SK-N-SH (cell line): ENCODE data around the gene G6PD. TPM values are rescaled to one million over a fixed set of nuclear protein-coding genes. Genes with fewer than 3 reads are reported as not detected.
A peak's percentile ranks its signal among the peaks of the same experiment; 100 is the strongest.

Source experiments
- CTCF ChIA-PET: fragments of 300-600, 350-600 bp; formaldehyde crosslinking; extraction: SDS; loops from one replicate; lab custom pipeline; 2021; lab: Yijun Ruan, JAX
- POLR2A ChIA-PET: fragments of 350-600 bp; sonication (Branson Sonifier 250); formaldehyde crosslinking; extraction: SDS; loops from one replicate; lab custom pipeline; 2020; ENCODE audit warnings: antibody characterized with exemption, inconsistent platforms; lab: Yijun Ruan, JAX
- DNase-seq: peaks from one replicate; pipeline ENCODE4 v3.0.0; 2012
- H2AFZ ChIP-seq: fragments of 200-600 bp; sonication (generic); 2 replicates; pipeline ENCODE4 v1.8.1; 2016; ENCODE audit warnings: antibody characterized with exemption, mild to moderate bottlenecking, low read depth
- H3F3A ChIP-seq: fragments of 200-600 bp; sonication (generic); replicated peaks from 2 replicates; pipeline ENCODE3; 2016; ENCODE audit warnings: antibody characterized with exemption, mild to moderate bottlenecking; ENCODE audit not compliant: insufficient read depth
- H3K27ac ChIP-seq, 2 experiments: fragments of 200-500 bp in 1 of 2; fragments of 200-600 bp in 1 of 2; sonication (Bioruptor generic) in 1 of 2; sonication (generic), shearing (Covaris generic) in 1 of 2; 2 replicates each; pipeline versions ENCODE4 v1.5.1 to v1.6.1; 2014 to 2016; ENCODE audit warnings: low read depth in 2 of 2, inconsistent platforms in 1 of 2, low read length in 1 of 2, mild to moderate bottlenecking in 1 of 2, mixed read lengths in 1 of 2
- H3K27me3 ChIP-seq: fragments of 200-600 bp; sonication (generic), shearing (Covaris generic); 2 replicates; pipeline ENCODE4 v1.6.1; 2016; ENCODE audit warnings: mixed run types; ENCODE audit not compliant: insufficient read depth
- H3K36me3 ChIP-seq, 2 experiments: fragments of 200-500 bp in 1 of 2; fragments of 200-600 bp in 1 of 2; sonication (Bioruptor generic) in 1 of 2; sonication (generic) in 1 of 2; replicated peaks in 1 of 2; 2 replicates each; pipeline versions ENCODE3 to v1.5.1; 2014 to 2016; ENCODE audit warnings: low read length in 1 of 2, mild to moderate bottlenecking in 1 of 2; ENCODE audit not compliant: insufficient read depth in 2 of 2, control insufficient read depth in 1 of 2
- H3K4me1 ChIP-seq, 2 experiments: fragments of 200-500 bp in 1 of 2; fragments of 200-600 bp in 1 of 2; sonication (Bioruptor generic) in 1 of 2; sonication (generic), shearing (Covaris generic) in 1 of 2; 2 replicates each; pipeline versions ENCODE4 v1.5.1 to v1.6.1; 2014 to 2016; ENCODE audit warnings: low read depth in 1 of 2, low read length in 1 of 2, mixed run types in 1 of 2; ENCODE audit not compliant: insufficient read depth in 2 of 2, control insufficient read depth in 1 of 2
- H3K4me2 ChIP-seq: fragments of 200-600 bp; sonication (generic), shearing (Covaris generic); 2 replicates; pipeline ENCODE4 v1.6.1; 2017; ENCODE audit warnings: mixed run types
- H3K4me3 ChIP-seq, 2 experiments: fragments of 200-500 bp in 1 of 2; fragments of 200-600 bp in 1 of 2; sonication (Bioruptor generic) in 1 of 2; sonication (generic), shearing (Covaris generic) in 1 of 2; 2 replicates each; pipeline versions ENCODE4 v1.5.1 to v1.8.1; 2014 to 2016; ENCODE audit warnings: low read depth in 2 of 2, inconsistent platforms in 1 of 2, low read length in 1 of 2, mild to moderate bottlenecking in 1 of 2, mixed read lengths in 1 of 2, moderate library complexity in 1 of 2
- H3K79me2 ChIP-seq: fragments of 200-600 bp; sonication (generic); 2 replicates; pipeline ENCODE4 v1.8.1; 2017; ENCODE audit warnings: mild to moderate bottlenecking; ENCODE audit not compliant: insufficient read depth
- H3K9ac ChIP-seq: fragments of 200-600 bp; sonication (generic); 2 replicates; pipeline ENCODE4 v1.6.1; 2017; ENCODE audit warnings: mixed run types
- H3K9me2 ChIP-seq: fragments of 200-600 bp; sonication (generic); 2 replicates; pipeline ENCODE4 v1.6.1; 2017; ENCODE audit warnings: mixed run types
- H3K9me3 ChIP-seq: fragments of 200-600 bp; sonication (generic); 2 replicates; pipeline ENCODE4 v1.6.1; 2017; ENCODE audit warnings: mixed run types, mild to moderate bottlenecking, moderate library complexity
- H4K20me1 ChIP-seq: fragments of 200-600 bp; sonication (generic); 2 replicates; pipeline ENCODE4 v1.6.1; 2017; ENCODE audit warnings: mild to moderate bottlenecking, mixed run types; ENCODE audit not compliant: insufficient read depth
- ELF1 ChIP-seq: IDR thresholded peaks from 2 replicates; pipeline ENCODE4 v1.4.0; 2012
- FOSL2 ChIP-seq: IDR thresholded peaks from 2 replicates; pipeline ENCODE4 v1.4.0; 2012; ENCODE audit warnings: low read depth, mild to moderate bottlenecking, moderate library complexity, borderline replicate concordance
- JUND ChIP-seq: IDR thresholded peaks from 2 replicates; pipeline ENCODE4 v1.4.0; 2012
- MEF2A ChIP-seq: IDR thresholded peaks from 2 replicates; pipeline ENCODE4 v1.4.0; 2012; ENCODE audit warnings: low read depth, borderline replicate concordance
- NFIC ChIP-seq: IDR thresholded peaks from 2 replicates; pipeline ENCODE4 v1.4.0; 2012; ENCODE audit warnings: borderline replicate concordance
- RXRA ChIP-seq: IDR thresholded peaks from 2 replicates; pipeline ENCODE4 v1.4.0; 2012; ENCODE audit warnings: low read depth, mild to moderate bottlenecking, borderline replicate concordance
- TEAD4 ChIP-seq: IDR thresholded peaks from 2 replicates; pipeline ENCODE4 v1.4.0; 2012; ENCODE audit warnings: mild to moderate bottlenecking, borderline replicate concordance; ENCODE audit not compliant: insufficient read depth
- USF1 ChIP-seq: IDR thresholded peaks from 2 replicates; pipeline ENCODE4 v1.4.0; 2012; ENCODE audit warnings: low read depth, borderline replicate concordance
- YY1 ChIP-seq: IDR thresholded peaks from 2 replicates; pipeline ENCODE4 v1.4.0; 2012; ENCODE audit warnings: low read depth, mild to moderate bottlenecking
- WGBS: methylation state at CpG from one replicate; pipeline ENCODE4 v1.1.6; 2017; ENCODE audit warnings: low lambda C conversion rate; 5-methylcytosine and 5-hydroxymethylcytosine counted together
- polyA plus RNA-seq, 3 experiments: library from polyadenylated mRNA; depleted of rRNA; stranded (reverse); fragments of >200 nt; gene quantifications; 2 replicates each; pipeline ENCODE4 v1.2.3, GENCODE V29; 2012
- TF ChIP-seq, protein P1 (sequence below): IDR thresholded peaks from 2 replicates; pipeline ENCODE4; 2012
- TF ChIP-seq, protein P2 (sequence below): fragments of 150-350 bp; IDR thresholded peaks from 2 replicates; pipeline ENCODE4 v1.6.1; 2017; ENCODE audit warnings: antibody characterized with exemption, low read length, low read depth, borderline replicate concordance
- TF ChIP-seq, protein P3 (sequence below): IDR thresholded peaks from 2 replicates; pipeline ENCODE4 v1.4.0; 2012; ENCODE audit warnings: low read depth, borderline replicate concordance
- TF ChIP-seq, protein P4 (sequence below): fragments of 200-600 bp; sonication (generic); IDR thresholded peaks from 2 replicates; pipeline ENCODE4 v1.6.1; 2017; ENCODE audit warnings: antibody characterized with exemption, mild to moderate bottlenecking, moderate library complexity

The G6PD gene
- polyA plus RNA-seq, 1 of the 3 experiments (the other 2 are of a cell fraction): 131 TPM

DNA sequence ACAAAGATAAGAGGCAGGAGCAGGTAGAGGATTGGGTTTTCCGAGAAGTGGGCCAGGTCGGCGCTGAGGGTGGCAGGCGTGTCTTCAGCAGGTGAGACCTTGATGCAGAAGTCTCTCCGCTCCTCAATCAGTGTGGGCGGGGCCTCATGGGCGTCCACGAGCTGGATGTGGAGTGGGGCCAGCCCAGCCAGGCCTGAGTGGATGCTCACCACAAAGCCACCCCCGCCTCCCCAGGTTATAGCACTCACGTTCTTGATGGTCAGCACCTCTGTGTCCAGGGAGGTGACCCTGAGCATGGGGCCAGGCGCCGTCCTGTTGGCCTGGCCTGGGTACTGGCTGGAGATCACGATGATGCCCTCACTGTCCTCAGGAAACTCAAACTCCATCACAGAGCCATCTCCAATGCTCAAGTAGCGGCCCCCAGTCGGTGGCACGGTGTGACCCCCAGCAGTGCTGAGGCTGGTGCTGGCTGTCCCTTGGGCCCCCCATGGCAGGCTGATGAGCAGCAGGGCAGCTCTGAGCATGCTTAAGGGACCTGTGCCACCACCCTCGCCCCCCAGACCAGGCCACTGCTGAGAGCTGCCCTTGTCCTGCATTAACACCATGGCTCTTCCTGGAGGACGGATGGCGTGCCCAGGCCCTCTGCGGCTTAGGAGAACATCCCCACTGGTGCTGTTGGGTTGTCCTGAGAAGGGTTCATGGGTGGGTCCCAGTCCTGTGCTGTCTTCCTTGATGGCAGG lies 58.1 kb downstream of the G6PD start:
- H3K4me1 ChIP-seq: peaks cover 0 to 17% of the 10 kb centered on the region in 2 experiments; a peak in 1 of 4 replicates
- peaks cover 0 to 14% of the 10 kb centered on the region in 2 experiments for H3K36me3 ChIP-seq
- H3K4me3 ChIP-seq: no peak overlapping the region
- no peak for DNase-seq
- 0 out of 2 replicates have a peak, but pooled peaks cover 10% of the 10 kb centered on the region for H3K27me3 ChIP-seq
- H3K9me3 ChIP-seq: no peaks in the 10 kb centered on the region
- no peaks in the 10 kb centered on the region for H3K9me2 ChIP-seq
- H3K9ac ChIP-seq: no peak overlapping the region
- WGBS: 56% methylated on average over 15 of the region's 20 CpGs
- H4K20me1 ChIP-seq: no peaks in the 10 kb centered on the region
- H3K4me2 ChIP-seq: peak overlapping the region; percentile 74; the same call in 1 of the 2 replicates
- TF ChIP-seq USF1: no peak
- no peak for TF ChIP-seq ELF1
- TF ChIP-seq MEF2A: no peak
- no peak for TF ChIP-seq TEAD4
- TF ChIP-seq, protein P1, sequence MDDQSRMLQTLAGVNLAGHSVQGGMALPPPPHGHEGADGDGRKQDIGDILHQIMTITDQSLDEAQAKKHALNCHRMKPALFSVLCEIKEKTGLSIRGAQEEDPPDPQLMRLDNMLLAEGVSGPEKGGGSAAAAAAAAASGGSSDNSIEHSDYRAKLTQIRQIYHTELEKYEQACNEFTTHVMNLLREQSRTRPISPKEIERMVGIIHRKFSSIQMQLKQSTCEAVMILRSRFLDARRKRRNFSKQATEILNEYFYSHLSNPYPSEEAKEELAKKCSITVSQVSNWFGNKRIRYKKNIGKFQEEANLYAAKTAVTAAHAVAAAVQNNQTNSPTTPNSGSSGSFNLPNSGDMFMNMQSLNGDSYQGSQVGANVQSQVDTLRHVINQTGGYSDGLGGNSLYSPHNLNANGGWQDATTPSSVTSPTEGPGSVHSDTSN: no peak
- no peak for TF ChIP-seq FOSL2
- TF ChIP-seq, protein P2, sequence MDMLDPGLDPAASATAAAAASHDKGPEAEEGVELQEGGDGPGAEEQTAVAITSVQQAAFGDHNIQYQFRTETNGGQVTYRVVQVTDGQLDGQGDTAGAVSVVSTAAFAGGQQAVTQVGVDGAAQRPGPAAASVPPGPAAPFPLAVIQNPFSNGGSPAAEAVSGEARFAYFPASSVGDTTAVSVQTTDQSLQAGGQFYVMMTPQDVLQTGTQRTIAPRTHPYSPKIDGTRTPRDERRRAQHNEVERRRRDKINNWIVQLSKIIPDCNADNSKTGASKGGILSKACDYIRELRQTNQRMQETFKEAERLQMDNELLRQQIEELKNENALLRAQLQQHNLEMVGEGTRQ: no peak
- no peak for TF ChIP-seq RXRA
- no peak for TF ChIP-seq JUND
- no peak for TF ChIP-seq YY1
- TF ChIP-seq, protein P3, sequence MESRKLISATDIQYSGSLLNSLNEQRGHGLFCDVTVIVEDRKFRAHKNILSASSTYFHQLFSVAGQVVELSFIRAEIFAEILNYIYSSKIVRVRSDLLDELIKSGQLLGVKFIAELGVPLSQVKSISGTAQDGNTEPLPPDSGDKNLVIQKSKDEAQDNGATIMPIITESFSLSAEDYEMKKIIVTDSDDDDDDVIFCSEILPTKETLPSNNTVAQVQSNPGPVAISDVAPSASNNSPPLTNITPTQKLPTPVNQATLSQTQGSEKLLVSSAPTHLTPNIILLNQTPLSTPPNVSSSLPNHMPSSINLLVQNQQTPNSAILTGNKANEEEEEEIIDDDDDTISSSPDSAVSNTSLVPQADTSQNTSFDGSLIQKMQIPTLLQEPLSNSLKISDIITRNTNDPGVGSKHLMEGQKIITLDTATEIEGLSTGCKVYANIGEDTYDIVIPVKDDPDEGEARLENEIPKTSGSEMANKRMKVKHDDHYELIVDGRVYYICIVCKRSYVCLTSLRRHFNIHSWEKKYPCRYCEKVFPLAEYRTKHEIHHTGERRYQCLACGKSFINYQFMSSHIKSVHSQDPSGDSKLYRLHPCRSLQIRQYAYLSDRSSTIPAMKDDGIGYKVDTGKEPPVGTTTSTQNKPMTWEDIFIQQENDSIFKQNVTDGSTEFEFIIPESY: no peak
- TF ChIP-seq, protein P4, sequence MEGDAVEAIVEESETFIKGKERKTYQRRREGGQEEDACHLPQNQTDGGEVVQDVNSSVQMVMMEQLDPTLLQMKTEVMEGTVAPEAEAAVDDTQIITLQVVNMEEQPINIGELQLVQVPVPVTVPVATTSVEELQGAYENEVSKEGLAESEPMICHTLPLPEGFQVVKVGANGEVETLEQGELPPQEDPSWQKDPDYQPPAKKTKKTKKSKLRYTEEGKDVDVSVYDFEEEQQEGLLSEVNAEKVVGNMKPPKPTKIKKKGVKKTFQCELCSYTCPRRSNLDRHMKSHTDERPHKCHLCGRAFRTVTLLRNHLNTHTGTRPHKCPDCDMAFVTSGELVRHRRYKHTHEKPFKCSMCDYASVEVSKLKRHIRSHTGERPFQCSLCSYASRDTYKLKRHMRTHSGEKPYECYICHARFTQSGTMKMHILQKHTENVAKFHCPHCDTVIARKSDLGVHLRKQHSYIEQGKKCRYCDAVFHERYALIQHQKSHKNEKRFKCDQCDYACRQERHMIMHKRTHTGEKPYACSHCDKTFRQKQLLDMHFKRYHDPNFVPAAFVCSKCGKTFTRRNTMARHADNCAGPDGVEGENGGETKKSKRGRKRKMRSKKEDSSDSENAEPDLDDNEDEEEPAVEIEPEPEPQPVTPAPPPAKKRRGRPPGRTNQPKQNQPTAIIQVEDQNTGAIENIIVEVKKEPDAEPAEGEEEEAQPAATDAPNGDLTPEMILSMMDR: no peak
- TF ChIP-seq NFIC: no peak
- H3K27ac ChIP-seq: no peak overlapping the region
- POLR2A ChIA-PET: interaction anchor here (1.1 kb wide), 1 partner anchor 91 kb away, joined by 4 read pairs; no protein-coding TSS in a partner anchor
- CTCF ChIA-PET: interaction anchor here (0.9 to 1.2 kb wide), 3 partner anchors 11 to 960 kb away, joined by 3 to 4 read pairs (median 4); no protein-coding TSS in a partner anchor
- peaks cover 2% of the 10 kb centered on the region for H3F3A ChIP-seq
- no peak overlapping the region for H2AFZ ChIP-seq
- peaks cover 19% of the 10 kb centered on the region; the same call in 1 of the 2 replicates for H3K79me2 ChIP-seq
